Activated naive CD4-positive, alpha-beta T cell treated with anti-CD3 and anti-CD28 coated beads, Interleukin-2, amount 50 U/mL, for 72 hours (primary cell): Measurements from ENCODE around the gene EDIL3. TPM values are rescaled to one million over a fixed set of nuclear protein-coding genes. Genes with fewer than 3 reads are reported as not detected.

Experiments used
- ATAC-seq, 2 donors: fragments of 150-1000 bp; cut with Tn5 transposase; 2 replicates each; pipeline ENCODE4 v1.10.0; 2021; ENCODE audit warnings: mild to moderate bottlenecking in 2 of 2, moderate library complexity in 2 of 2
- DNase-seq, 2 donors: peaks; one replicate each; pipeline ENCODE4 v3.0.0; 2021 to 2022; ENCODE audit warnings: low spot score in 2 of 2
- H3K27ac Mint-ChIP-seq, 2 donors: one replicate each; pipeline ENCODE4 v1.8.0; 2022; ENCODE audit warnings: mild to moderate bottlenecking in 2 of 2, mixed read lengths in 2 of 2
- H3K36me3 Mint-ChIP-seq, 2 donors: one replicate each; pipeline ENCODE4 v1.8.0; 2022; ENCODE audit warnings: mixed read lengths in 2 of 2
- H3K9me3 Mint-ChIP-seq, 2 donors: one replicate each; pipeline ENCODE4 v1.8.0; 2022; ENCODE audit warnings: mixed read lengths in 2 of 2
- total RNA-seq, 2 donors: library from RNA; stranded (reverse); gene quantifications; one replicate each; pipeline ENCODE4 v1.2.3, GENCODE V29; 2022

Gene EDIL3
- total RNA-seq, 2 donors from 2014 or later = not detected

- no peaks in the 10 kb centered on the region for H3K9me3 Mint-ChIP-seq
- H3K36me3 Mint-ChIP-seq = no peaks in the 10 kb centered on the region
- ATAC-seq = no peak
- no peak overlapping the region for H3K27ac Mint-ChIP-seq
- no peak for DNase-seq
Observed at GRCh38 chr5:83914662-83915418, 469.8 kb downstream of the EDIL3 start.

DNA sequence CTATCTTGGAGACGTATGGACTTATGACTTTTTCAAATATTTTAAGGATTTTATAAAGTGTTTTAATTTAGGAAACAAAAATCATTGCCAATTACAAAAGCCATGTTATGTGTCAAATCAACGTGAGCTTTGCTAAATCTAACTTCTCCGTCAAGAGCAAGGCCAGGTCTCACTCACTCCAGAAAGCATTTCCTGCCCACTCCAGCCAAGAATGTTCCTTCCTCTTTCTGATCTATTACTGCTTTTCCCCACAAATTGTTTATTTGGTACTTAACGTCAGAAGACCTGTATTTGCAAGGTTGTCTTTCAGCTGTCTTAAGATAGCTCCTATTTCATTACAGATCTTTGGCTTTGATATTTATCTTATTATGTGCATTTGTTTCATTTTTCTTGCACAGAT is 470.5 kb downstream of the EDIL3 start:
- Mint-ChIP-seq H3K9me3 (no peaks in the 10 kb centered on the region), H3K27ac (no peak overlapping the region), H3K36me3 (no peaks in the 10 kb centered on the region)
- ATAC-seq (no peak), DNase-seq (no peak)

DNA sequence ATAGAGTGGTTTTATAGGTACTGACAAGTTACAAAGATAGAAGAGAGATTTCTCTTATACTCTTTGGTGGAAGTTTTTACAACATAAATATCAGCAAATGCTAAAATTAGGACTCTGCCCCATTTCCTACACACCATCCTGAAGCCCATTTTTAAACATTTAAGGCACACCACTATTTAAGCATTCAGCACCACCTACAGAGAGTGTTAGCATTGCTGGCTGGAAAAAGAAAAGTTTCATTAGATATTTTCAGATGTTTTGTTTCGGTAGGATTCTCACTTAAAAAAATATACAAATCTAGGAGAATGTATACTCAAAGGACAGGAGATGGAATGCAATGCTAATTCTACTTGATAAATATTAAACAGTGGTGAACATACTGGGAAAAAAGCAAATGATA is 471.1 kb downstream of the EDIL3 start:
- no peak for ATAC-seq
- H3K36me3 Mint-ChIP-seq = no peaks in the 10 kb centered on the region
- no peaks in the 10 kb centered on the region for H3K9me3 Mint-ChIP-seq
- no peak for DNase-seq
- no peak overlapping the region for H3K27ac Mint-ChIP-seq

- DNase-seq = no peak
Observed at GRCh38 chr5:83911367-83911919, 473.2 kb downstream of the EDIL3 start.

DNA sequence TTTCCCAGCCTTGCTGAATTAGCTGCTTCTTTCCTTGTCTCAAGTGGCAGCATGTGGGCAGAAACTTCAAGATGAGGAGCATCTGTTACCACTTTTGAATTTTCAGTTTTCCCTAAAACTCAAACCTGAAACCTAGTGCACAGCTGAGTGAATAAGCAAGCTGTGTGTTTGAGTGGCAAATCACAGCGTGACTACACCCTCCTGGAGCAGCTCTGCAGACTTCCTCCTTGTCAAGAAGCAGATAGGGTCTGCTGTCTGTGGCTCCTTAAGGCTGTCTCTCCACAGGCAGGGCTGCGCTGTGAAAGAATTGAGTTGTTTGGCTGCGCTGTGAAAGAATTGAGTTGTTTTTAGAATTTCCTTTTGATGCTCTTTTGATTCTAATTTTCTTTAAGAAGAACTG is 484.4 kb downstream of the EDIL3 start:
- ATAC-seq = no peak
- no peak overlapping the region for H3K27ac Mint-ChIP-seq
- no peaks in the 10 kb centered on the region for H3K36me3 Mint-ChIP-seq
- DNase-seq = no peak
- peaks cover 0 to 3% of the 10 kb centered on the region in 2 donors for H3K9me3 Mint-ChIP-seq

More at GRCh38 chr5:83911367-83911919, 473.2 kb downstream of the EDIL3 start:
- no peak for ATAC-seq
- no peaks in the 10 kb centered on the region for H3K9me3 Mint-ChIP-seq
- no peaks in the 10 kb centered on the region for H3K36me3 Mint-ChIP-seq
- no peak overlapping the region for H3K27ac Mint-ChIP-seq

GRCh38 chr5:83899326-83899970 is 485.2 kb downstream of the EDIL3 start:
- no peaks in the 10 kb centered on the region for H3K36me3 Mint-ChIP-seq
- H3K9me3 Mint-ChIP-seq = peaks cover 0 to 5% of the 10 kb centered on the region in 2 donors
- no peak overlapping the region for H3K27ac Mint-ChIP-seq
- ATAC-seq (no peak), DNase-seq (no peak)

DNA sequence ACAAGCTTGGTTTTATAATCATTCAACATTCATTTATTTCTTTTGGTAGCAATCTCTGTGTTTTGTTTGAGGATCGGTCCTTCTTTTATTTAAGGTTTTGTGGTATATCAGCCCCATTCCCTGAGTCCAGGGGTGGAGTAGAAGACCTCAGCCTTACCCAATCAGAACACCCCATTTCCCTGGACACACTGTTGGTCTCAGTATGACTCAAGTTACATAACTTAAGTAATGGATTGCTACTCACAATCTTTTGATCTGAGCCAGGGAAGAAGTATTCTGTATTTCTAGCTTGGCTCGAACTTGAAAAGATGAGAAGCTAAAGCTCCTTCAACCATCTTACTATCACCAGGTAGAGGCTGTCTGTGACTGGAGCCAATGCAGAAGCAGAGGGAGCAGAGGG is 488.8 kb downstream of the EDIL3 start:
- DNase-seq = no peak
- ATAC-seq = no peak
- H3K27ac Mint-ChIP-seq = no peak overlapping the region
- no peaks in the 10 kb centered on the region for H3K36me3 Mint-ChIP-seq
- peaks cover 0 to 5% of the 10 kb centered on the region in 2 donors for H3K9me3 Mint-ChIP-seq

- H3K27ac Mint-ChIP-seq = no peak overlapping the region
- ATAC-seq = no peak
- DNase-seq = no peak
- no peaks in the 10 kb centered on the region for H3K36me3 Mint-ChIP-seq
- H3K9me3 Mint-ChIP-seq = peaks cover 0 to 5% of the 10 kb centered on the region in 2 donors
Observed at GRCh38 chr5:83891261-83891660, 493.4 kb downstream of the EDIL3 start.
